DMS153 (cell line): ENCODE data around the gene TMEM80.
"Not testable (repeated sequence)": the region's sequence is repeated elsewhere in the genome, so short reads cannot be mapped to it uniquely, and the experiment has no call there.

ENCODE experiments used
- DNase-seq: peaks from one replicate; lab custom pipeline; 2025; lab: John Stamatoyannopoulos, UW

Gene TMEM80

GRCh38 chr11:695538-696248, at the start of gene TMEM80:
TMEM80 (plus strand) TSS chr11:695816; CDS start chr11:695828, 12 bp downstream.
- peak; percentile 94 for DNase-seq

- no peak for DNase-seq
These were observed 49.4 kb upstream of the TMEM80 start for GRCh38 chr11:646214-646613.

GRCh38 chr11:647672-648158, 47.9 kb upstream of the TMEM80 start:
- not testable (repeated sequence) for DNase-seq

GRCh38 chr11:650482-650881, 45.1 kb upstream of the TMEM80 start:
- DNase-seq = no peak

GRCh38 chr11:653136-653535, 42.5 kb upstream of the TMEM80 start:
- not testable (repeated sequence) for DNase-seq

GRCh38 chr11:653837-654236, 41.8 kb upstream of the TMEM80 start:
- DNase-seq = no peak

GRCh38 chr11:654444-654843, 41.2 kb upstream of the TMEM80 start:
- not testable (repeated sequence) for DNase-seq

GRCh38 chr11:655036-655726, 40.4 kb upstream of the TMEM80 start:
- DNase-seq = no peak

- no peak for DNase-seq
These were observed 39.2 kb upstream of the TMEM80 start for GRCh38 chr11:656426-656825.

- DNase-seq = no peak
These were observed 38.8 kb upstream of the TMEM80 start for GRCh38 chr11:656866-657265.

GRCh38 chr11:657691-658126, 37.9 kb upstream of the TMEM80 start:
- DNase-seq = no peak

GRCh38 chr11:659532-660085, 36.0 kb upstream of the TMEM80 start:
- no peak for DNase-seq

GRCh38 chr11:660281-660680, 35.3 kb upstream of the TMEM80 start:
- DNase-seq = no peak

GRCh38 chr11:660681-661444, 34.8 kb upstream of the TMEM80 start:
- DNase-seq = no peak

GRCh38 chr11:662689-663274, 32.8 kb upstream of the TMEM80 start:
- DNase-seq = peak; percentile 2

GRCh38 chr11:665062-665703, 30.4 kb upstream of the TMEM80 start:
- no peak for DNase-seq

GRCh38 chr11:665704-666281, 29.8 kb upstream of the TMEM80 start:
- DNase-seq = no peak

GRCh38 chr11:673866-674265, 21.8 kb upstream of the TMEM80 start:
- DNase-seq = no peak

- no peak for DNase-seq
These were observed 21.2 kb upstream of the TMEM80 start for GRCh38 chr11:674406-674805.

- no peak for DNase-seq
These were observed 17.3 kb upstream of the TMEM80 start for GRCh38 chr11:678297-678696.
